Esophagus (tissue), 2 donors: ENCODE results near the gene IL17C. TPM values are rescaled to one million over a fixed set of nuclear protein-coding genes. Genes with fewer than 3 reads are reported as not detected.

Experiments
- H3K27ac ChIP-seq, 2 donors: one replicate each; pipeline ENCODE4 v1.5.1; 2013; ENCODE audit warnings: low read depth in 2 of 2, mild to moderate bottlenecking in 2 of 2, inconsistent platforms in 1 of 2, low read length in 1 of 2, moderate library complexity in 1 of 2
- H3K27me3 ChIP-seq, 2 donors: one replicate each; pipeline ENCODE4 v1.6.1; 2013; ENCODE audit warnings: low read length in 2 of 2, control low read depth in 1 of 2, mild to moderate bottlenecking in 1 of 2; ENCODE audit not compliant: insufficient read depth in 2 of 2, control insufficient read depth in 1 of 2
- H3K36me3 ChIP-seq, 2 donors: one replicate each; pipeline ENCODE4 v1.6.1; 2013; ENCODE audit warnings: low read length in 1 of 2; ENCODE audit not compliant: control insufficient read depth in 2 of 2, insufficient read depth in 2 of 2
- H3K4me1 ChIP-seq, 2 donors: one replicate each; pipeline ENCODE4 v1.6.1; 2013; ENCODE audit warnings: low read length in 1 of 2; ENCODE audit not compliant: control insufficient read depth in 2 of 2, insufficient read depth in 2 of 2
- H3K4me3 ChIP-seq, 2 donors: one replicate each; pipeline ENCODE4 v1.5.1; 2013; ENCODE audit warnings: low read length in 2 of 2, mild to moderate bottlenecking in 2 of 2, low read depth in 1 of 2, moderate library complexity in 1 of 2
- H3K9me3 ChIP-seq, 2 donors: one replicate each; pipeline ENCODE4 v1.6.1; 2013; ENCODE audit warnings: mild to moderate bottlenecking in 2 of 2, low read depth in 1 of 2, low read length in 1 of 2, moderate library complexity in 1 of 2; ENCODE audit not compliant: control insufficient read depth in 2 of 2, insufficient read depth in 1 of 2
- WGBS, 2 donors: extraction: QIAGEN DNeasy Blood & Tissue Kit; methylation state at CpG; one replicate each; pipeline ENCODE4 v1.1.7; 2013; 5-methylcytosine and 5-hydroxymethylcytosine counted together
- polyA plus RNA-seq, 2 donors: library from polyadenylated mRNA; stranded (reverse); fragments of 200-250 nt; gene quantifications; one replicate each; pipeline ENCODE4 v1.2.3, GENCODE V29; 2013
- donor health status: healthy with polysubstance abuse.
- donor health status: Bipolar disorder and iron deficiency.

IL17C gene
- polyA plus RNA-seq, 2 donors, result 0.07 to 0.59 TPM

- Histone ChIP-seq H3K4me3 (no peak overlapping the region), H3K36me3 (no peaks in the 10 kb centered on the region), H3K9me3 (no peaks in the 10 kb centered on the region), H3K27me3 (peaks cover 0 to 23% of the 10 kb centered on the region in 2 donors), H3K27ac (no peak overlapping the region), H3K4me1 (peaks cover 0 to 16% of the 10 kb centered on the region in 2 donors)
- WGBS, 2 donors, result 21 to 23% methylated on average over 42 to 45 of the region's 45 CpGs
Observed at GRCh38 chr16:88639231-88640038, 1.1 kb downstream of the IL17C start.

GRCh38 chr16:88640039-88640495, 1.7 kb downstream of the IL17C start:
- H3K27me3 ChIP-seq, result peaks cover 0 to 23% of the 10 kb centered on the region in 2 donors
- H3K4me1 ChIP-seq, result peaks cover 0 to 15% of the 10 kb centered on the region in 2 donors
- no peaks in the 10 kb centered on the region for H3K9me3 ChIP-seq
- 31 to 38% methylated on average over 13 of the region's 13 CpGs for WGBS, 2 donors
- no peak overlapping the region for H3K4me3 ChIP-seq
- no peak overlapping the region for H3K27ac ChIP-seq
- H3K36me3 ChIP-seq, result no peaks in the 10 kb centered on the region

DNA sequence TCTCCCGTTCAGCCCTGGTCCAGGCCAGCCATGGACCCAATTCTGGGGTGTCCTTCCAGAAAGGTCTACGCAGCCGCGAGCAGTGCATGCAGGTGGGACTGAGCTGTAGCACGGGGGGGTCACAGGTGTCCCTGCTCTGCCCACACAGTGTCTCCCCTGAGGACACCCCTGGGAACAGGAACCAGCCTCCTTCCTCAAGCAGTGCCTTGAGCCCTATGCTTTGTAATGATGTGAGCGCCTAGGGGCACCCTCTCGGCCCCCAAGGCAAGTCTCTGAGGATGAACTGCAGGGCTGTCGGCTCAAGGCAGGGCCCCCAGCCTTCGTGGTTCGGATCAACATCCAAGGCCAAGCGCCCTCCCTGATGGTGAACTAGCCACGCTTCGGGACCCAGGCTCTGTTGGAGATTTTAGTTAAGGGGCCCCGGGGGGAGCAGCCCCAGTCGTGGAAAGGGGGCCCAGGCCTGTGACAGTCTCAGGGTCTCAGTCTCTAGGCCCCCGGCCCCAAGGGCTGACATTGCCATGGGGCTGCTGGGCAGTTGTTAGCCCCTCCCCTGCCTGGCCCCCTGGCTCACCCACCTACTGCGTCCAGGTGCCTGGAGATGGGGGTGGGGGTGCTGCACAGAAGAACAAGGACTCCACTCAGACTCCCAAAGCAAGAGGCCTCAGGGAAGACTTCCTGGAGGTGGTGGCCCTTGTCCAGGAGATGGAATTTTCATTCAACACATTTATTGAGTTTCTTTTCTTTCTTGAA, 2.3 kb downstream of the IL17C start:
- H3K36me3 ChIP-seq, result no peaks in the 10 kb centered on the region
- H3K27ac ChIP-seq, result no peak overlapping the region
- no peaks in the 10 kb centered on the region for H3K9me3 ChIP-seq
- peaks cover 0 to 15% of the 10 kb centered on the region in 2 donors for H3K4me1 ChIP-seq
- no peak overlapping the region for H3K4me3 ChIP-seq
- H3K27me3 ChIP-seq, result peaks cover 0 to 23% of the 10 kb centered on the region in 2 donors
- WGBS, 2 donors, result 55 to 61% methylated on average over 17 of the region's 17 CpGs

DNA sequence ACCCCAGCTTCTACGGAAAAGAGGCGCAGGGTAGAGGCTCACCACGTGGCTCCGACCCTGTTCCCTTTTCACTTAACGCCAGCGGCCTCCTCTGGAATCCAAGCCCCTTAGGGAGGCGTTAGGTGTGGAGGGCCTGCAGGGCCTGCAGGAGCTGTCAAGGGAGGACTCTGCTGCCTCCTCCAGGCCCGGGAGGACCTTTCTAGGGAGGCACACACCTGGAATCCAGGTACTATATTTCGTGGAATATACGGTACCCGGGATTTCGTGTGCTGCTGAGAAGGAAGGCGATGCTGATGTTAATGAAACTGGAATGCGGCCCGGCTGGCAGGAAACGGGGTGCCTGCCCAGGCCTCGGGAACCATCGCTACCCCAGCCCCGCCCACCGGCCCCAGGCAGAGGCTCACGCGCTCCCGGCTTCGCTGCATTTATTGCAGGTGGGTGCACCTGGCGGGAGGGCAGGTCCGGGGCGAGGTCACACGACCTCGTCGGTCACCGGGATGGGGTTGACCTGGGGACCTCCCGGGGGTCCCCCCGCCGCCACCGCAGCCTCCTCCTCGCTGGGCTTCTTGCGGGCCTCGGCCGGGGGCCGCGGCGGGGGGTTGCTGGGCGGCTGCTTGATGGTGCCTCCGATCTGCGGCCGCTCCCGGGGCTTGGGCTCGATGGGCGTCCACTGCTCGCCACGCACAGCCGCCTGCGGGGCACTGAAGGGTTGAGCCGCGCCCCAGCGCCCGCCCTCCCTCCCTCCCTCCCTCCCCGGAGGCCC, 4.7 kb downstream of the IL17C start:
- H3K4me3 ChIP-seq, result no peak overlapping the region
- H3K36me3 ChIP-seq, result no peaks in the 10 kb centered on the region
- H3K27me3 ChIP-seq, result peaks cover 0 to 18% of the 10 kb centered on the region in 2 donors
- H3K9me3 ChIP-seq, result no peaks in the 10 kb centered on the region
- 84 to 85% methylated on average over 55 to 58 of the region's 58 CpGs for WGBS, 2 donors
- no peak overlapping the region for H3K27ac ChIP-seq
- H3K4me1 ChIP-seq, result peaks cover 0 to 17% of the 10 kb centered on the region in 2 donors

- Histone ChIP-seq H3K27ac (no peak overlapping the region), H3K9me3 (no peaks in the 10 kb centered on the region), H3K4me3 (no peak overlapping the region), H3K27me3 (peaks cover 0 to 18% of the 10 kb centered on the region in 2 donors), H3K36me3 (no peaks in the 10 kb centered on the region), H3K4me1 (peaks cover 0 to 15% of the 10 kb centered on the region in 2 donors)
- WGBS, 2 donors, result 90 to 93% methylated on average over 9 of the region's 9 CpGs
Observed at GRCh38 chr16:88643644-88643932, 5.2 kb downstream of the IL17C start.

GRCh38 chr16:88645455-88645854, 7.1 kb downstream of the IL17C start:
- Histone ChIP-seq H3K27me3 (peaks cover 0 to 2% of the 10 kb centered on the region in 2 donors), H3K4me1 (peaks cover 2 to 12% of the 10 kb centered on the region in 2 donors), H3K4me3 (no peak overlapping the region), H3K36me3 (peaks cover 0 to 4% of the 10 kb centered on the region in 2 donors), H3K27ac (no peak overlapping the region), H3K9me3 (no peaks in the 10 kb centered on the region)
- 93 to 95% methylated on average over 16 of the region's 16 CpGs for WGBS, 2 donors

- Histone ChIP-seq H3K36me3 (peaks cover 0 to 4% of the 10 kb centered on the region in 2 donors), H3K4me3 (no peak overlapping the region), H3K4me1 (peaks cover 2 to 12% of the 10 kb centered on the region in 2 donors), H3K27me3 (no peaks in the 10 kb centered on the region), H3K9me3 (no peaks in the 10 kb centered on the region), H3K27ac (no peak overlapping the region)
- 89 to 91% methylated on average over 23 of the region's 23 CpGs for WGBS, 2 donors
Observed at GRCh38 chr16:88645941-88646340, 7.6 kb downstream of the IL17C start.

GRCh38 chr16:88646345-88647034, 8.1 kb downstream of the IL17C start:
- Histone ChIP-seq H3K36me3 (peaks cover 0 to 4% of the 10 kb centered on the region in 2 donors), H3K9me3 (no peaks in the 10 kb centered on the region), H3K4me1 (peaks cover 7 to 16% of the 10 kb centered on the region in 2 donors), H3K27me3 (no peaks in the 10 kb centered on the region), H3K27ac (no peak overlapping the region), H3K4me3 (no peak overlapping the region)
- WGBS, 2 donors, result 87 to 90% methylated on average over 28 of the region's 28 CpGs
